A673 (cell line): Measurements from ENCODE around the gene KPNB1. TPM values are rescaled to one million over a fixed set of nuclear protein-coding genes. Genes with fewer than 3 reads are reported as not detected.
A peak's percentile ranks its signal among the peaks of the same experiment; 100 is the strongest.

Experiments
- BruUV-seq: library from RNA; stranded (reverse); fragments of 400-500 nt; replicated peaks from 2 replicates; lab custom pipeline; 2021; lab: Mats Ljungman, UMichigan
- CTCF ChIA-PET: fragments of 300-600 bp; sonication (Branson Sonifier 250); formaldehyde crosslinking; loops from one replicate; lab custom pipeline; 2022; ENCODE audit warnings: antibody characterized with exemption; lab: Charles Lee
- POLR2A ChIA-PET: fragments of 300-600 bp; sonication (Branson Sonifier 250); formaldehyde crosslinking; loops from one replicate; lab custom pipeline; 2022; ENCODE audit warnings: antibody characterized with exemption; ENCODE audit not compliant: low non-redundant PET; lab: Charles Lee
- DNase-seq: peaks from one replicate; pipeline ENCODE4 v3.0.0-alpha.2; 2015; ENCODE audit warnings: low spot score
- H3K27ac ChIP-seq: fragments of 200-600 bp; sonication (generic); 2 replicates; pipeline ENCODE4 v1.5.1; 2016; ENCODE audit warnings: mixed run types, low read depth, mild to moderate bottlenecking, mixed read lengths, antibody characterized with exemption, low read length; ENCODE audit not compliant: poor library complexity, severe bottlenecking
- H3K27me3 ChIP-seq: fragments of 200-600 bp; sonication (generic); replicated peaks from 2 replicates; pipeline ENCODE4 v1.6.1; 2017; ENCODE audit warnings: mixed run types, low read depth, mild to moderate bottlenecking, mixed read lengths, antibody characterized with exemption, low read length; ENCODE audit not compliant: insufficient read depth, poor library complexity
- H3K36me3 ChIP-seq: fragments of 200-600 bp; sonication (generic); 2 replicates; pipeline ENCODE4 v1.6.1; 2016; ENCODE audit warnings: mixed run types, mild to moderate bottlenecking, mixed read lengths, antibody characterized with exemption, low read length; ENCODE audit not compliant: insufficient read depth, poor library complexity, severe bottlenecking
- H3K4me1 ChIP-seq: fragments of 200-600 bp; sonication (generic); 2 replicates; pipeline ENCODE4 v1.6.1; 2017; ENCODE audit warnings: mixed run types, mild to moderate bottlenecking, mixed read lengths, antibody characterized with exemption, low read length; ENCODE audit not compliant: insufficient read depth, poor library complexity, severe bottlenecking
- H3K4me3 ChIP-seq: fragments of 200-600 bp; sonication (generic); 2 replicates; pipeline ENCODE4 v1.5.1; 2016; ENCODE audit warnings: low read depth, mixed run types, mild to moderate bottlenecking, mixed read lengths, low read length; ENCODE audit not compliant: poor library complexity, severe bottlenecking
- H3K9me3 ChIP-seq: fragments of 200-600 bp; sonication (generic); 2 replicates; pipeline ENCODE4 v1.6.1; 2016; ENCODE audit warnings: mixed run types, low read depth, mild to moderate bottlenecking, mixed read lengths, antibody characterized with exemption, low read length; ENCODE audit not compliant: poor library complexity, severe bottlenecking
- CTCF ChIP-seq: fragments of 300-800, 200-600 bp; sonication (generic); conservative IDR thresholded peaks from 2 replicates; pipeline ENCODE4 v1.5.1; 2017; ENCODE audit warnings: low read depth, mild to moderate bottlenecking, antibody characterized with exemption, low read length, moderate library complexity, mixed read lengths
- EZH2 ChIP-seq: fragments of 200-600 bp; sonication (generic); IDR thresholded peaks from 2 replicates; pipeline ENCODE4 v1.6.1; 2017; ENCODE audit warnings: borderline replicate concordance, low read depth, mild to moderate bottlenecking, mixed read lengths, antibody characterized with exemption, low read length; ENCODE audit not compliant: poor library complexity, severe bottlenecking
- intact Hi-C: fragments of 100-400 bp; cut with micrococcal nuclease; formaldehyde crosslinking; loops from one replicate; pipeline ENCODE4 v1.10.0; 2022; ENCODE audit not compliant: unreplicated experiment
- total RNA-seq: library from RNA; stranded (reverse); gene quantifications from 2 replicates; pipeline ENCODE4 v1.2.3, GENCODE V29; 2021

KPNB1 gene
- total RNA-seq, 1 experiment from 2014 or later, result 429 TPM

DNA sequence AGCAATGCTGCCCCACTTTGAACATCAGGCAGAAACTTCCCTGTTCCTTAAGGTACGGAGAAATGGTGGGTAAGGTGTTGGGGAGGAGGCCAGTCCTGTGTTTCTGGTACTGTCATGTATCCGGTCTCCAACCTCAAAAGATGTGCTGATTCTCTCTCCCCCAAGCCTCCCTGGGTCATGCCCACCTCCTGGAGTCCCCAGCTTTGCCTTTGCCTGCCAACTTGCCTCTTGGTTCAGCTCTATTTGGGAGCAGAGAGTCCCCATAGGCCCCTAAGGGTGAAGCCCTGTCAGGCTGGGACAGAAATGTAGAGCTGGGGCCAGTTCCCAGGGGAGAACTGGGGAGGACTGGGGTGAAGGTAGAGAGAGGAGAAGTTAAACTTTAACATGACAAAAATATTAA is 81.7 kb downstream of the KPNB1 start:
- Histone ChIP-seq H3K4me3 (no peak overlapping the region), H3K27me3 (peaks cover 7% of the 10 kb centered on the region), H3K36me3 (no peaks in the 10 kb centered on the region), H3K4me1 (no peaks in the 10 kb centered on the region), H3K9me3 (no peaks in the 10 kb centered on the region), H3K27ac (no peak overlapping the region)
- BruUV-seq, result no TSS peak
- TF ChIP-seq EZH2, result no peak
- no peak for TF ChIP-seq CTCF
- intact Hi-C loops, result no loop called here
- CTCF ChIA-PET, result no interaction called here
- DNase-seq, result no peak
- POLR2A ChIA-PET, result no interaction called here

DNA sequence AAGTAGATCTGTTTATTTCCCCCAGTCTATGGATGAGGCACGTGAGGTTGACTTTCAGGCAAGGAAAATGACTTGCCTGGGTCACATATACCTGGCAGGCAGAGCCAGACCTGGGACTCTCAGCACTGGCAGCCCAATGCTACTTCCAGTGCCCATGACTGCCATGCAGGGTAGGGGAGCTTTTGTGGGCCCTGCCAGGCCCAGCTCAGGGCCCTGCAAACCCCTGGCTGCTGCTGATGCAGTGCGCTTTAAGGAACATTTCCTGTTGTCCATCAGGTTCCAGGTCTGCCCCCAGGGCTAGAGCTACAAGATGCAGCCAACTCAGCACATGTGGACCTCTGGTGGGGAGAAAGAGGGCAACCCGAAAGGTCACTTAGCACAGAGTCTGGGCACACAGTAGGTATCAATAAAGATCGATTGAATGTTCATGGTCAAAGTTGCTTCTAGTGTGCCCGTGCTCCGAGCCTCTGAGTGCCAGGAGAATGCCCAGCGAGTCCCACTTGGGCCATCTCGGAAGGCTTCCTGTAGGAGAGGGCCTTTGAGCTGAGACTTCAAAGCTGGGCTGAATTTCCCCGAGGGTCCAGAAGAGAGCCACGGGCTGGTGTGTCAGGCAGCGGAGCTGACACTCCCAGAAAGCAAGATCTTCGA is 82.8 kb downstream of the KPNB1 start:
- TF ChIP-seq CTCF, result no peak
- no peak for TF ChIP-seq EZH2
- intact Hi-C loops, result no loop called here
- POLR2A ChIA-PET, result no interaction called here
- Histone ChIP-seq H3K36me3 (no peaks in the 10 kb centered on the region), H3K4me3 (peak overlapping the region; percentile 33), H3K27me3 (peaks cover 7% of the 10 kb centered on the region), H3K9me3 (no peaks in the 10 kb centered on the region), H3K4me1 (no peaks in the 10 kb centered on the region), H3K27ac (no peak overlapping the region)
- BruUV-seq, result no TSS peak
- DNase-seq, result no peak
- CTCF ChIA-PET, result interaction anchor here (1.2 kb wide), 2 partner anchors 9 to 10 kb away, joined by 3 read pairs; no protein-coding TSS in a partner anchor

DNA sequence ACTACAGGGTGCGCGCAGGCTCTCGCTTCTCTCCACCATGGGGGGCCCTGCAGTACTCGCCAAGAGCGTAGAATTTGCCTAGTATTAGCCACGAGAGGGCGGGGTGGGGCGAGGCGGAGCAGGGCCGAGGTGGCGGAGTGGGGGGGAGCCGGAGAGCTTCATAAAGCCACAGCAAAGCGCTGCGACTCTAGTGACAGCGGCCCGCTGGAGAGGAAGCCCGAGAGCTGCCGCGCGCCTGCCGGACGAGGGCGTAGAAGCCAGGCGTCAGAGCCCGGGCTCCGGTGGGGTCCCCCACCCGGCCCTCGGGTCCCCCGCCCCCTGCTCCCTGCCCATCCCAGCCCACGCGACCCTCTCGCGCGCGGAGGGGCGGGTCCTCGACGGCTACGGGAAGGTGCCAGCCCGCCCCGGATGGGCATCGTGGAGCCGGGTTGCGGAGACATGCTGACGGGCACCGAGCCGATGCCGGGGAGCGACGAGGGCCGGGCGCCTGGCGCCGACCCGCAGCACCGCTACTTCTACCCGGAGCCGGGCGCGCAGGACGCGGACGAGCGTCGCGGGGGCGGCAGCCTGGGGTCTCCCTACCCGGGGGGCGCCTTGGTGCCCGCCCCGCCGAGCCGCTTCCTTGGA is 83.4 kb downstream of the KPNB1 start, which contains the start of gene TBX21:
TSS of gene TBX21 (plus strand) at position 190 of the 627 bp plus-strand sequence. CDS start at position 409, 219 bp downstream.
- peak; percentile 87 for DNase-seq
- H3K4me3 ChIP-seq, result peak within 1 kb of the TSS; percentile 33
- CTCF ChIA-PET, result interaction anchor here (0.6 to 1.2 kb wide), 4 partner anchors 8 to 156 kb away, joined by 3 read pairs; no protein-coding TSS in a partner anchor
- BruUV-seq, result no TSS peak
- POLR2A ChIA-PET, result no interaction called here
- H3K9me3 ChIP-seq, result no peaks in the 10 kb centered on the region
- no peak within 1 kb of the TSS for H3K27ac ChIP-seq
- TF ChIP-seq EZH2 (no peak), CTCF (peak; percentile 40)
- H3K27me3 ChIP-seq, result peaks cover 7% of the 10 kb centered on the region
- H3K4me1 ChIP-seq, result no peaks in the 10 kb centered on the region
- H3K36me3 ChIP-seq, result no peaks in the 10 kb centered on the region
- intact Hi-C loops, result no loop called here
